PC-3 (cell line): ENCODE results near the gene USF3.

ENCODE experiments used
- EZH2 ChIP-seq: fragments of 300-600 bp; sonication (generic); IDR thresholded peaks from one replicate; pipeline ENCODE4 v1.6.1; 2017; ENCODE audit warnings: antibody characterized with exemption, mild to moderate bottlenecking, low read length; ENCODE audit not compliant: unreplicated experiment
- EZH2phosphoT487 ChIP-seq: fragments of 300-600 bp; sonication (generic); IDR thresholded peaks from 2 replicates; pipeline ENCODE4 v1.6.1; 2018; ENCODE audit warnings: mild to moderate bottlenecking, antibody characterized with exemption, low read length, borderline replicate concordance
- TF ChIP-seq, protein P1 (sequence below): fragments of 300-600 bp; sonication (generic); conservative IDR thresholded peaks from 2 replicates; pipeline ENCODE4 v1.5.1; 2017; ENCODE audit warnings: antibody characterized with exemption, low read depth, mild to moderate bottlenecking, low read length

DNA sequence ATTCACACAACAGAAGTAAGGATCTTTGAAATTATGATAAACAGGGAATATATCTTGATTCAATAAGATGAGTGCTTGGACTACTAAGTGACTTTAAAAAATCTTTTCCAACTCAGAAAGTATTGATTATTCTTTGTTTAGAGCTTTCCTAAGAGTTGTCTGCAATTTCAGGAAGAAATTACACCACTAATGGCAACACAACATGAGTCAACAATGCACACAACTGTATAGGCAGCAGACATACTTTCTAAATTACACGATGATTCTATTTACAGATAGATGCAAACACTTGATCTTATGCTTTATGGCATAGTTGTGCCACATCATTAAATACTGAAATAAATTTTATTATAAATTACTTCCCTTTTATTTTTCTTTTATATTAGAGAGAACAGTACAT, 45.2 kb upstream of the USF3 start:
- TF ChIP-seq, protein P1, sequence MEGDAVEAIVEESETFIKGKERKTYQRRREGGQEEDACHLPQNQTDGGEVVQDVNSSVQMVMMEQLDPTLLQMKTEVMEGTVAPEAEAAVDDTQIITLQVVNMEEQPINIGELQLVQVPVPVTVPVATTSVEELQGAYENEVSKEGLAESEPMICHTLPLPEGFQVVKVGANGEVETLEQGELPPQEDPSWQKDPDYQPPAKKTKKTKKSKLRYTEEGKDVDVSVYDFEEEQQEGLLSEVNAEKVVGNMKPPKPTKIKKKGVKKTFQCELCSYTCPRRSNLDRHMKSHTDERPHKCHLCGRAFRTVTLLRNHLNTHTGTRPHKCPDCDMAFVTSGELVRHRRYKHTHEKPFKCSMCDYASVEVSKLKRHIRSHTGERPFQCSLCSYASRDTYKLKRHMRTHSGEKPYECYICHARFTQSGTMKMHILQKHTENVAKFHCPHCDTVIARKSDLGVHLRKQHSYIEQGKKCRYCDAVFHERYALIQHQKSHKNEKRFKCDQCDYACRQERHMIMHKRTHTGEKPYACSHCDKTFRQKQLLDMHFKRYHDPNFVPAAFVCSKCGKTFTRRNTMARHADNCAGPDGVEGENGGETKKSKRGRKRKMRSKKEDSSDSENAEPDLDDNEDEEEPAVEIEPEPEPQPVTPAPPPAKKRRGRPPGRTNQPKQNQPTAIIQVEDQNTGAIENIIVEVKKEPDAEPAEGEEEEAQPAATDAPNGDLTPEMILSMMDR = no peak
- TF ChIP-seq EZH2 (no peak), EZH2phosphoT487 (no peak)
